B cell (primary cell): Measurements from ENCODE around the gene IGF2BP1.

Source experiments
- EZH2 ChIP-seq: IDR thresholded peaks from 2 replicates; pipeline ENCODE4 v1.6.1; 2012; ENCODE audit warnings: borderline replicate concordance, low read depth, mild to moderate bottlenecking, moderate library complexity, low read length; ENCODE audit not compliant: insufficient read depth, poor library complexity, severe bottlenecking
- TF ChIP-seq, protein P1 (sequence below): fragments of 200-600 bp; IDR thresholded peaks from one replicate; pipeline ENCODE4 v1.8.0; 2022; ENCODE audit warnings: antibody characterized with exemption, mild to moderate bottlenecking

DNA sequence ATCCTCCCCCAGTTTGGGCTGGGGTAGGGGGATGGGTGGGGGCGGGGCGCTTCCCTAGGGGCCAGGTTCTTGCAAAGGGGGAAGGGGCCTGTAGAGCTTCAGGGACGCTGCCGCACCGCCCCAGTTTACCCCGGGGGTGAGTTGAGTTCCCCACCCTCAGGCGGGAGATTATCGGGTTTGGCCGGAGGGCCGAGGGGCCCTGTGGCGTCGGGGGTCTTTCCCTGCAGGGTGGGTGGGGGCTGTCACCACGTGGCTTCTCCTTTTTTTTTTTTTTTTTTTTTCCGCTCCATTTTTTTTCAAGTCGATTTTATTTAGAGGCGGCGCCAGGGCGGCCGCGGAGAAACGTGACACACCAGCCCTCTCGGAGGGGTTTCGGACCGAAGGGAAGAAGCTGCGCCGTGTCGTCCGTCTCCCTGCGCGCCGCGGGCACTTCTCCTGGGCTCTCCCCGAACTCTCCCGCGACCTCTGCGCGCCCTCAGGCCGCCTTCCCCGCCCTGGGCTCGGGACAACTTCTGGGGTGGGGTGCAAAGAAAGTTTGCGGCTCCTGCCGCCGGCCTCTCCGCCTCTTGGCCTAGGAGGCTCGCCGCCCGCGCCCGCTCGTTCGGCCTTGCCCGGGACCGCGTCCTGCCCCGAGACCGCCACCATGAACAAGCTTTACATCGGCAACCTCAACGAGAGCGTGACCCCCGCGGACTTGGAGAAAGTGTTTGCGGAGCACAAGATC, at the start of gene IGF2BP1:
- peak; percentile 98 for TF ChIP-seq EZH2
- TF ChIP-seq, protein P1, sequence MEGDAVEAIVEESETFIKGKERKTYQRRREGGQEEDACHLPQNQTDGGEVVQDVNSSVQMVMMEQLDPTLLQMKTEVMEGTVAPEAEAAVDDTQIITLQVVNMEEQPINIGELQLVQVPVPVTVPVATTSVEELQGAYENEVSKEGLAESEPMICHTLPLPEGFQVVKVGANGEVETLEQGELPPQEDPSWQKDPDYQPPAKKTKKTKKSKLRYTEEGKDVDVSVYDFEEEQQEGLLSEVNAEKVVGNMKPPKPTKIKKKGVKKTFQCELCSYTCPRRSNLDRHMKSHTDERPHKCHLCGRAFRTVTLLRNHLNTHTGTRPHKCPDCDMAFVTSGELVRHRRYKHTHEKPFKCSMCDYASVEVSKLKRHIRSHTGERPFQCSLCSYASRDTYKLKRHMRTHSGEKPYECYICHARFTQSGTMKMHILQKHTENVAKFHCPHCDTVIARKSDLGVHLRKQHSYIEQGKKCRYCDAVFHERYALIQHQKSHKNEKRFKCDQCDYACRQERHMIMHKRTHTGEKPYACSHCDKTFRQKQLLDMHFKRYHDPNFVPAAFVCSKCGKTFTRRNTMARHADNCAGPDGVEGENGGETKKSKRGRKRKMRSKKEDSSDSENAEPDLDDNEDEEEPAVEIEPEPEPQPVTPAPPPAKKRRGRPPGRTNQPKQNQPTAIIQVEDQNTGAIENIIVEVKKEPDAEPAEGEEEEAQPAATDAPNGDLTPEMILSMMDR = no peak
